Tibial artery (tissue), 4 donors: ENCODE measurements around the gene SLC12A4.

Source experiments
- DNase-seq, 2 donors: peaks; one replicate each; pipeline ENCODE4 v3.0.0-alpha.2; 2019
- H3K27ac ChIP-seq, 2 donors: fragments of 200-600 bp; sonication (generic) in 1 of 2; 1 replicate in 1 of 2; 2 replicates in 1 of 2; pipeline ENCODE4 v1.5.1; 2018 to 2019; ENCODE audit warnings: mild to moderate bottlenecking in 1 of 2
- H3K27me3 ChIP-seq, 2 donors: fragments of 200-600 bp; sonication (generic) in 1 of 2; one replicate each; pipeline versions ENCODE4 v1.5.1 to v1.6.0; 2016 to 2019
- H3K36me3 ChIP-seq, 3 donors: fragments of 200-600 bp; sonication (generic) in 2 of 3; one replicate each; pipeline ENCODE4 v1.5.1; 2016 to 2019; ENCODE audit warnings: mild to moderate bottlenecking in 2 of 3
- H3K4me1 ChIP-seq, 4 donors: fragments of 200-600 bp; sonication (generic) in 2 of 4; 1 replicate in 3 of 4; 2 replicates in 1 of 4; pipeline ENCODE4 v1.5.1; 2016 to 2019
- H3K4me3 ChIP-seq, 2 donors: fragments of 200-600 bp; sonication (generic) in 1 of 2; 1 replicate in 1 of 2; 2 replicates in 1 of 2; pipeline ENCODE4 v1.5.1; 2018 to 2019; ENCODE audit warnings: mild to moderate bottlenecking in 2 of 2
- H3K9me3 ChIP-seq, 3 donors: fragments of 200-600 bp; sonication (generic) in 1 of 3; one replicate each; pipeline ENCODE4 v1.5.1; 2016 to 2019
- CTCF ChIP-seq, 2 experiments: fragments of 200-600 bp in 1 of 2; fragments of 450-650 bp in 1 of 2; IDR thresholded peaks; one replicate each; pipeline ENCODE4 v1.5.1; 2017 to 2019; ENCODE audit warnings: antibody characterized with exemption in 2 of 2, mild to moderate bottlenecking in 1 of 2, moderate library complexity in 1 of 2
- intact Hi-C: fragments of 100-400 bp; cut with DNase I; formaldehyde crosslinking; loops from one replicate; pipeline ENCODE4 v1.15.0; 2023; ENCODE audit warnings: low total_unique reads

The SLC12A4 gene

GRCh38 chr16:67922740-67923139, 45.7 kb downstream of the SLC12A4 start:
- no peaks in the 10 kb centered on the region for H3K27me3 ChIP-seq
- no peak overlapping the region for H3K4me3 ChIP-seq
- DNase-seq, result no peak
- H3K4me1 ChIP-seq, result peaks cover 0 to 59% (median 26%) of the 10 kb centered on the region in 4 donors
- H3K27ac ChIP-seq, result no peak overlapping the region
- H3K36me3 ChIP-seq, result peaks cover 2 to 28% (median 6%) of the 10 kb centered on the region in 3 donors
- intact Hi-C loops, result loop anchor here (10.0 kb wide), 1 partner anchor 248 kb away; no protein-coding TSS in a partner anchor
- no peak for TF ChIP-seq CTCF (IDR thresholded peaks at IDR 0.05)
- H3K9me3 ChIP-seq, result no peaks in the 10 kb centered on the region

GRCh38 chr16:67922221-67922620, 46.2 kb downstream of the SLC12A4 start:
- intact Hi-C loops, result loop anchor here (10.0 kb wide), 1 partner anchor 247 kb away; no protein-coding TSS in a partner anchor
- H3K4me3 ChIP-seq, result no peak overlapping the region
- H3K36me3 ChIP-seq, result peaks cover 0 to 22% (median 1%) of the 10 kb centered on the region in 3 donors
- no peak for TF ChIP-seq CTCF (IDR thresholded peaks at IDR 0.05)
- H3K27me3 ChIP-seq, result no peaks in the 10 kb centered on the region
- no peak overlapping the region for H3K27ac ChIP-seq
- no peak for DNase-seq
- H3K4me1 ChIP-seq, result peaks cover 0 to 64% (median 31%) of the 10 kb centered on the region in 4 donors
- no peaks in the 10 kb centered on the region for H3K9me3 ChIP-seq

GRCh38 chr16:67919622-67920221, 48.7 kb downstream of the SLC12A4 start:
- TF ChIP-seq CTCF (IDR thresholded peaks at IDR 0.05), result no peak
- Histone ChIP-seq H3K27ac (no peak overlapping the region), H3K4me1 (peaks cover 0 to 65% (median 27%) of the 10 kb centered on the region in 4 donors), H3K9me3 (no peaks in the 10 kb centered on the region), H3K27me3 (no peaks in the 10 kb centered on the region), H3K36me3 (peaks cover 0 to 18% (median 0%) of the 10 kb centered on the region in 3 donors), H3K4me3 (no peak overlapping the region)
- intact Hi-C loops, result loop anchor here (10.0 kb wide), 1 partner anchor 245 kb away; no protein-coding TSS in a partner anchor
- no peak for DNase-seq

GRCh38 chr16:67917852-67918236, 50.6 kb downstream of the SLC12A4 start:
- Histone ChIP-seq H3K9me3 (no peaks in the 10 kb centered on the region), H3K27me3 (no peaks in the 10 kb centered on the region), H3K4me3 (no peak overlapping the region), H3K4me1 (peaks cover 0 to 53% (median 26%) of the 10 kb centered on the region in 4 donors), H3K27ac (peak overlapping the region; percentile 40 to 57), H3K36me3 (peaks cover 0 to 19% (median 0%) of the 10 kb centered on the region in 3 donors)
- no peak for TF ChIP-seq CTCF (IDR thresholded peaks at IDR 0.05)
- intact Hi-C loops, result no loop called here
- DNase-seq, result no peak

GRCh38 chr16:67917140-67917851, 51.1 kb downstream of the SLC12A4 start:
- intact Hi-C loops, result no loop called here
- H3K27ac ChIP-seq, result peak overlapping the region; percentile 40 to 57
- no peak for DNase-seq

More at GRCh38 chr16:67917140-67917851, 51.1 kb downstream of the SLC12A4 start:
- Histone ChIP-seq H3K4me3 (no peak overlapping the region), H3K4me1 (peaks cover 0 to 47% (median 26%) of the 10 kb centered on the region in 4 donors), H3K27me3 (no peaks in the 10 kb centered on the region), H3K9me3 (no peaks in the 10 kb centered on the region), H3K36me3 (peaks cover 0 to 19% (median 0%) of the 10 kb centered on the region in 3 donors)
- TF ChIP-seq CTCF (IDR thresholded peaks at IDR 0.05), result no peak
